HepG2 (cell line): Measurements from ENCODE around the gene GRHL1. TPM values are rescaled to one million over a fixed set of nuclear protein-coding genes. Genes with fewer than 3 reads are reported as not detected.

Experiments
- AKNA ChIP-seq: sonication (generic); formaldehyde crosslinking; IDR thresholded peaks from 2 replicates; pipeline ENCODE4 v1.4.0; 2020; ENCODE audit warnings: missing genetic modification reagents, borderline replicate concordance
- ATF7-NPFF ChIP-seq: sonication (generic); formaldehyde crosslinking; IDR thresholded peaks from 2 replicates; pipeline ENCODE4 v1.8.1; 2023; ENCODE audit warnings: mild to moderate bottlenecking, low read depth, missing genetic modification reagents, moderate library complexity
- E2F2 ChIP-seq: sonication (generic); formaldehyde crosslinking; IDR thresholded peaks from 2 replicates; pipeline ENCODE4 v1.4.0; 2020; ENCODE audit warnings: missing genetic modification reagents, borderline replicate concordance
- IKZF5 ChIP-seq: IDR thresholded peaks from 2 replicates; pipeline ENCODE4 v1.6.1; 2018; ENCODE audit warnings: missing genetic modification reagents, mild to moderate bottlenecking, missing compliant biosample characterization
- NRL ChIP-seq: sonication (generic); formaldehyde crosslinking; IDR thresholded peaks from 2 replicates; pipeline ENCODE4 v1.5.0; 2020; ENCODE audit warnings: missing genetic modification reagents, mild to moderate bottlenecking, moderate library complexity, borderline replicate concordance
- PCBP1 ChIP-seq: fragments of 200-400 bp; formaldehyde crosslinking; IDR thresholded peaks from 2 replicates; pipeline ENCODE4 v1.6.1; 2017; ENCODE audit warnings: mild to moderate bottlenecking, low read depth, low read length, borderline replicate concordance
- REPIN1 ChIP-seq: sonication (generic); formaldehyde crosslinking; IDR thresholded peaks from 2 replicates; pipeline ENCODE4 v1.8.0; 2022; ENCODE audit warnings: missing genetic modification reagents, low read depth, mild to moderate bottlenecking, borderline replicate concordance
- RNF219 ChIP-seq: sonication (generic); formaldehyde crosslinking; IDR thresholded peaks from 2 replicates; pipeline ENCODE4 v1.5.0; 2020; ENCODE audit warnings: mild to moderate bottlenecking, missing genetic modification reagents
- SALL2 ChIP-seq: sonication (generic); formaldehyde crosslinking; IDR thresholded peaks from 2 replicates; pipeline ENCODE4 v1.8.1; 2023; ENCODE audit warnings: mild to moderate bottlenecking, missing genetic modification reagents, inconsistent platforms
- TCF7L2 ChIP-seq: IDR thresholded peaks from 2 replicates; pipeline ENCODE4 v1.6.1; 2011; ENCODE audit warnings: mild to moderate bottlenecking, low read depth, low read length, moderate library complexity
- TFE3 ChIP-seq: IDR thresholded peaks from 2 replicates; pipeline ENCODE4 v1.6.1; 2016
- TOE1 ChIP-seq: sonication (generic); formaldehyde crosslinking; IDR thresholded peaks from 2 replicates; pipeline ENCODE4 v1.4.0; 2020; ENCODE audit warnings: mild to moderate bottlenecking, missing genetic modification reagents
- TRAFD1 ChIP-seq: sonication (generic); formaldehyde crosslinking; IDR thresholded peaks from 2 replicates; pipeline ENCODE4 v1.5.1; 2020; ENCODE audit warnings: missing genetic modification reagents, mild to moderate bottlenecking, borderline replicate concordance
- ZBTB42 ChIP-seq: sonication (generic); formaldehyde crosslinking; IDR thresholded peaks from 2 replicates; pipeline ENCODE4 v1.5.0; 2020; ENCODE audit warnings: mild to moderate bottlenecking, missing genetic modification reagents
- ZNF605 ChIP-seq: sonication (generic); formaldehyde crosslinking; IDR thresholded peaks from 2 replicates; pipeline ENCODE4 v1.8.0; 2022; ENCODE audit warnings: mild to moderate bottlenecking, missing genetic modification reagents
- ZNF883 ChIP-seq: sonication (generic); formaldehyde crosslinking; IDR thresholded peaks from 2 replicates; pipeline ENCODE4 v1.5.1; 2020; ENCODE audit warnings: mild to moderate bottlenecking, missing genetic modification reagents; ENCODE audit errors: not compliant biosample characterization
- polyA plus RNA-seq, 8 experiments: library from polyadenylated mRNA; depleted of rRNA in 3 of 8; stranded (reverse) in 7 of 8; unstranded in 1 of 8; fragments of >200 nt; fragmentation: Illumina TruSeq in 4 of 8; extraction: Trizol in 4 of 8; gene quantifications; 2 replicates each; pipeline versions ENCODE4 v1.2.1 to v1.2.3, GENCODE V29; 2011 to 2016; ENCODE audit warnings: low read depth in 4 of 8, missing spikeins in 1 of 8, mixed read lengths in 1 of 8; ENCODE audit not compliant: insufficient read depth in 1 of 8
- total RNA-seq, 5 experiments: library from RNA; depleted of rRNA; stranded (reverse); fragments of >200 nt; fragmentation: Illumina TruSeq; extraction: Trizol; gene quantifications; 2 replicates each; pipeline ENCODE4 v1.2.3, GENCODE V29; 2016; ENCODE audit warnings: low read depth in 1 of 5

The GRHL1 gene
- total and polyA plus RNA-seq, 2 of the 13 experiments (the other 11 are each of a cell fraction or from before 2014, with no cell fraction given) = 9.3 to 12.0 TPM

GRCh38 chr2:10030311-10030736 lies 78.8 kb downstream of the GRHL1 start (continued):
- TF ChIP-seq TFE3 (CRISPR knock-in tag) (peak; percentile 63; the same call in 1 of the 2 replicates), AKNA (CRISPR knock-in tag) (no peak), E2F2 (CRISPR knock-in tag) (no peak), PCBP1 (no peak), ATF7-NPFF (CRISPR knock-in tag) (no peak), ZNF883 (no peak), SALL2 (no peak), ZNF605 (CRISPR knock-in tag) (peak; percentile 35; the same call in 1 of the 2 replicates), RNF219 (CRISPR knock-in tag) (no peak), ZBTB42 (CRISPR knock-in tag) (no peak), IKZF5 (CRISPR knock-in tag) (no peak), REPIN1 (CRISPR knock-in tag) (0 out of 2 replicates have a peak, but pooled peaks have one; percentile 21), NRL (CRISPR knock-in tag) (no peak), TRAFD1 (CRISPR knock-in tag) (no peak), TCF7L2 (no peak), TOE1 (no peak)
